ENCODE results near the gene FIBIN. TPM values are rescaled to one million over a fixed set of nuclear protein-coding genes. Genes with fewer than 3 reads are reported as not detected.

The FIBIN gene
- total RNA-seq, 1 experiment from 2014 or later: not detected

DNA sequence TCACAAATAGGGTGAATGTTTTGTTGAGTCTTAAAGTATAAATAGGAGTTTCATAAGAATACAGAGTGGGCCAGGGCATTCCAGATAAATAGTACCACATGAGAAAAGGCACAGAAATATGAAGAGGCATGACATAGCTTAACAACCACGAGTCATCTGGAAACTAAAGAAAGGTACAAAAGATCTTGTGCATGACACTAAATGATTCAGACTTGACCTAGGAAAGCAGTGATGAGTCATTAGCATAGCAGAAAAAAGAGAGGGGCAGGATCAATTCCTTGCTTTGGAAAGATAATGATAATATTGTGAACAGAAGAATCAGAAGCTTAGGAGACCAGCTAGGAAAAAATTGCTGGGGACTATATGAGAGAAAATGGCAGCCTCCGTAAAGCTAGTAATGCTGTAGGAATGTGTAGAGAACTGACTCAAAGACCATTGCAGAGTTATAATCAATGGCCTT is 47.6 kb upstream of the FIBIN start (continued):
- no peak for TF ChIP-seq FOSL1 (IDR thresholded peaks at IDR 0.05; ENCODE audit: low read depth)
- TF ChIP-seq EZH2phosphoT487 (IDR thresholded peaks at IDR 0.05; ENCODE audit: borderline replicate concordance): no peak
- TF ChIP-seq TCF7L2 (IDR thresholded peaks at IDR 0.05; ENCODE audit: borderline replicate concordance, extremely low read depth, insufficient read depth, insufficient read length): no peak
- no peak for TF ChIP-seq CEBPB (IDR thresholded peaks at IDR 0.05; ENCODE audit: low read depth)
- TF ChIP-seq POLR2AphosphoS5 (IDR thresholded peaks at IDR 0.05; ENCODE audit: low read depth, low read length): no peak

DNA sequence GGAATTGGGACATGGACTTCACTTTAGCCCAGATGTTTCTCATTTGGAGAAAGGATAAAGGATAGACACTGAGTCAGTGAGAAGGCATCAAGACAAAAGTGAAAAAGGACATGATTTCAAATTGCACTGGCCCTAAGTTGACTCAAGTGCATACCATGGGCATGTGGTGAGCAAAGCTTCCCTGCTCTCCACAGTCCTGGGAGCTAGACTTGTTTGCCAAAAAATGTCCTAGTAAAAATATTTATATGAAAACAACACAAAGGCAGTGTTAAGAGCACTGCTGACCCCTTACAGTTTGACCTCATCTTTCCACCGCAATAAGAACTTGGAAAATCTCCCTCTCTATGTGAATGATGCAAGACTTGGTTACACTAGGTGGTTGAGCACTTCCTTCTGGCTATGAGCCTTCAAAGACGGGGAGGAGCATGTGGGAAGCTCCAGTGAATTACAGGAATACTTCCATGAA is 46.5 kb upstream of the FIBIN start:
- BruUV-seq (replicated peaks): no TSS peak
- Histone ChIP-seq H3K9ac (ENCODE audit: low read length) (no peak overlapping the region), H4K20me1 (ENCODE audit: insufficient read depth) (no peaks in the 10 kb centered on the region), H3K9me2 (ENCODE audit: insufficient read depth) (no peaks in the 10 kb centered on the region), H3K4me3 (replicated peaks in 1 of 2; ENCODE audit: low read depth in 1 of 2, low read length in 2 of 2) (no peak overlapping the region), H3K36me3 (ENCODE audit: control insufficient read depth in 1 of 2, insufficient read depth in 2 of 2, low read length in 2 of 2) (no peaks in the 10 kb centered on the region), H2AFZ (ENCODE audit: low read depth, low read length, poor library complexity, severe bottlenecking) (no peak overlapping the region), H3K9me3 (ENCODE audit: control insufficient read depth in 1 of 2, insufficient read depth in 1 of 2, low read depth in 1 of 2, low read length in 2 of 2) (peaks cover 0 to 9% of the 10 kb centered on the region in 2 experiments; a peak in 1 of 4 replicates), H3K79me2 (ENCODE audit: insufficient read depth, low read length) (no peaks in the 10 kb centered on the region), H3K27ac (ENCODE audit: low read depth, low read length) (no peak overlapping the region), H3K4me2 (ENCODE audit: low read length) (no peak overlapping the region), H3K27me3 (ENCODE audit: insufficient read depth, low read length) (no peaks in the 10 kb centered on the region), H3K4me1 (ENCODE audit: control insufficient read depth in 1 of 2, insufficient read depth in 2 of 2, low read length in 2 of 2) (no peaks in the 10 kb centered on the region)
- intact Hi-C loops (cut with micrococcal nuclease): no loop called here
- ChIA-PET POLR2A (no interaction called here), RAD21 (ENCODE audit: low non-redundant PET in 1 of 2, low total read pairs in 2 of 2, uncharacterized antibody in 2 of 2, unreplicated experiment in 2 of 2) (no interaction called here), CTCF (no interaction called here)
- DNase-seq (ENCODE audit: low read depth, low spot score) (no peak), ATAC-seq (no peak)
- TF ChIP-seq RAD21 (IDR thresholded peaks at IDR 0.05; ENCODE audit: low read depth) (no peak), JUND (IDR thresholded peaks at IDR 0.05) (no peak), EZH2phosphoT487 (IDR thresholded peaks at IDR 0.05; ENCODE audit: borderline replicate concordance) (no peak), ZFX (IDR thresholded peaks at IDR 0.05) (no peak), ELF1 (IDR thresholded peaks at IDR 0.05; ENCODE audit: borderline replicate concordance, low read depth) (no peak)
- TF ChIP-seq, protein P1, sequence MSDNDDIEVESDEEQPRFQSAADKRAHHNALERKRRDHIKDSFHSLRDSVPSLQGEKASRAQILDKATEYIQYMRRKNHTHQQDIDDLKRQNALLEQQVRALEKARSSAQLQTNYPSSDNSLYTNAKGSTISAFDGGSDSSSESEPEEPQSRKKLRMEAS (IDR thresholded peaks at IDR 0.05): no peak
